GM21786 (cell line): Measurements from ENCODE around the gene SLC10A7.

Source experiments
- ATAC-seq: cut with Tn5 transposase; IDR thresholded peaks from one replicate; pipeline ENCODE4 v1.9.1; 2021; ENCODE audit not compliant: unreplicated experiment

SLC10A7 gene

DNA sequence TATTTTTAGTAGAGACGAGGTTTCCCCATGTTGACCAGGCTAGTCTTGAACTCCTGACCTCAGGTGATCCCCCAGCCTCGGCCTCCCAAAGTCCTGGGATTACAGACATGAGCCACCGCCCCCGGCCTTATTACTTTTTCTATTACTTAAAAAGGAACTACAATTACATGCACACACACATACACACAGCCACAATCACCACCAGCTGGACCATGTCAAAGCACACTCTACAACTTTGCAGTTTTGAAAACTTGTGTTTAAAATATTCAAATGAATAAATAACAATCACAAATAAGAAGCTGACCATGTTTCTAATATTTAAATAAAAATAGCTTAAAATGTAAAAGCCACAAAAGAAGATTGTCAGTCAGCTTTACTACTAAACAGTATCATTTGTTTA is 23.4 kb downstream of the SLC10A7 start:
- ATAC-seq = no peak

GRCh38 chr4:146495269-146495668 is 26.5 kb downstream of the SLC10A7 start:
- ATAC-seq = no peak

DNA sequence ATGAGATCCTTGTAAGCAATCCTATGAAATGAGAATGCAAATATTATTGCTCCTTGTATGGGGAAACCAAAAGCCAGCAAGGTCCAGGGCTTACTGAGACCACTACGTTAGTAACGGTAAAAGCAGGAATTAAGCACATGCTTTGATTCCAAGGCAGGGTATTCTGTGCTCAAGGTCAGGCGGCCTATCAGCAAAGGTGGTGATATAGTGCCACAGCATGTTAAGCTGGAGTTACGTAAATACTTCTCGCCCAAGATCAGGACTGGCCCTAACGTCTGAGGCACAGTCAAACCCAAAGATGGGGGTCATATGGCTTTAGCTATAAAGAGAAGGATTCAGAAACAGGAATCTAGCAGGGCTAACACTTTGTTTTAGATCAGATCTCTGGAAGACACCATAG is 27.6 kb downstream of the SLC10A7 start:
- ATAC-seq = no peak

- no peak for ATAC-seq
Observed at GRCh38 chr4:146490106-146490505, 31.6 kb downstream of the SLC10A7 start.

DNA sequence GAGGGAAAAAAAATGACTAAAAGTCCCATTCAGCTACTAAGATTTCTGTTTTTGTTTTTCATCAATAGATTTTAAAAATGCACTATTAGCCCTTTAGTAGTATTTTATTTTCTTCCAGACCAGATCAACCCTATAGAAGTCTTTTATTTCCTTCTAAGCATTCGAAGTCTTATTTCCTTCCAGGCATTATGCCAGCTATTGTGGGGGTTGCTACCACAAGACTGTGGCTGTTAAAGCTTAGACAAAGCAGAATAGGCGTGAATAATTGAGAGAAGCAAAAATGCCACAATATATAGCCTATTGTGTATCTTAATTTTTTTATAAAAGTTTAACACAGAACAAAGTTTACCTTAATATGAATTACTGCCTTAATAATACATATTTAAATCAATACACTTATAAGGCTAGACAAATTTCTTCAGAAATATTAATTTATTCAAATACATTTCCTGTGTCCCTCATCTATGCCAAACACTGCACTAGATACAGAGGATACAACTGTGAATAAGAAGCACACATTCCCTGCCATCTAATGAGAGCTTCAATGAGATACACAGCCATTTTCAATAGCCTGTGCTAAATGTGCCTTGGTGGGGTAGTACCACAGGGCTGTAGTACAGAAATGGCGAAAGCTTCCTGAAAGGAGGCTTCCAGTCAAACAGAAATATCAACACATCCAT is 33.1 kb downstream of the SLC10A7 start:
- ATAC-seq = no peak

DNA sequence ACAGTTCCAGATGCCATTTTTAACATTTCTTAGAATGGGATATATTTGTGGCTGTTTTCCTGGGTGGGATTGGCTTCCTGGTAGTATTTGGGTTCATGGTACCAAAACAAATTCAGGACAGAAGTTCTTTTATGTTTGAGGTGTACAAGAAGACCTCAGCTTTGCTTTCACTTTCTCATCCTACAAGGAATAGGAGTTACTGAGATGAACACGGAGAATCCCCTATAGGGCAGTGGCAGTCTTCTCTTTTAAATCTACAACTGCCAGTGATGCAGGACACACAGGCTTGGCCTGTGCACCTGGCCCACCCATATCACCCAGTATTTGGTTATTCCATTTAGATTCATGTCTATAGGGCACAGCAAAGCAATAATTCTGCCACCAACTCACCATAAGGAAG is 35.2 kb downstream of the SLC10A7 start:
- ATAC-seq = peak; percentile 87

GRCh38 chr4:146485968-146486367 is 35.8 kb downstream of the SLC10A7 start:
- ATAC-seq = peak; percentile 56

GRCh38 chr4:146482788-146483187 is 39.0 kb downstream of the SLC10A7 start:
- ATAC-seq = no peak

DNA sequence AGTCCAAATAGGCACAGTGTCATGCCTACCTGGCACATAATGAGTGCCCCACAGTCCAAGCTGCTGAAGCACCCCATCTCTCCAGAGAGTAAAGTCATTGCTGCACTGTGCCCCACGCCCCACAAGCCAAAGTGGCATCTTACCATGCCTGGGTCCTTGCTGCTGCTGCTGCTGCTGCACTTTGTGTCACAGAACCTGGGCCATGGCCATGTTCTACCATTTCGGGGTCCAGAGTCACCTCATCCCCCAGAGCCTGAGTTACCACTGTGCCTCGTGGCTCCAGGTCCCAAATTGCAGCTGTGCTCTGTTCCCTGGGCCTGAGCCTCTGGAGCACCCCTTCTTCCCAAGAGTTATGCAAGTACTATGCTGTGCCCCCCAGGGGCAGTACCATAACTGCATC is 40.5 kb downstream of the SLC10A7 start:
- no peak for ATAC-seq

- peak; percentile 80 for ATAC-seq
Observed at GRCh38 chr4:146478009-146478408, 43.7 kb downstream of the SLC10A7 start.

GRCh38 chr4:146477054-146477453 is 44.7 kb downstream of the SLC10A7 start:
- no peak for ATAC-seq

- ATAC-seq = no peak
Observed at GRCh38 chr4:146472404-146472803, 49.3 kb downstream of the SLC10A7 start.

GRCh38 chr4:146470604-146471003 is 51.1 kb downstream of the SLC10A7 start:
- ATAC-seq = no peak

DNA sequence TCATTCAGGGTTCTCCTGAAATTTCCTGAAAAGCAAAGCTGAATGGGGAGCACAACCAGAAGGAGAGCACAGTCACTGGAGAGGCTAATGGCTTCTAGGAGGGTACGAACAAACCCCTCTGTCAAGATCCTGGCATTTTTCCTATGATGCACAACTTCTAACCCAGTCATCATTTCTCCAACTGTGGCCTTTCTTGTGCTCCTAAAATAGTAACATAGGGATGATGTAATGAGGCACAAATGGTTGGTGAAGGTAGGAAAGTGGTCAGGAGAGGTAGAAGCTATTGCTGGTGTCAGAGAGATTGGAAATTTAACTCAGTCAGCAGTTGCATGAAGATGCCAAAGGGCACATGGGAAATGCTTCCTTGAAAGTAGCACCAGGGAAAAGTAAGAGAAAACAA is 52.7 kb downstream of the SLC10A7 start:
- ATAC-seq = no peak

DNA sequence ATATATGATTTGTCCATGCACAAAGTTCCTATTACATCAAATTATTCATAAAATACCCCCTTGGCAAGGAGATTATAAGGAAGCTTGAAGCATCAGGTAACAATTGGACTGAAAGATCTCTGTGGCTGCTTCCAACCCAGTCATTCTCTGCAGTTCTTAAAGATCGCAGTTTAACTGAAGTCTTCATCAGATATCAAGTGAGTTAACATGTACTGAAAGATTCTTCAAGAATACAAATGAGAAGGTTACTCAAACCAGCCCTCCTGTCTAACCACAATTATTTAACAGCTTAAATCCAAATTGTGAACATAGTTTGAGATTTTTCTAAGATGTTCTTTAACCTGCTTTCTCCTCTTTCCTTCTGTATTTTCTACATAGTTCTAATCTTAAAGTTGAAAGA is 56.1 kb downstream of the SLC10A7 start:
- ATAC-seq = no peak

DNA sequence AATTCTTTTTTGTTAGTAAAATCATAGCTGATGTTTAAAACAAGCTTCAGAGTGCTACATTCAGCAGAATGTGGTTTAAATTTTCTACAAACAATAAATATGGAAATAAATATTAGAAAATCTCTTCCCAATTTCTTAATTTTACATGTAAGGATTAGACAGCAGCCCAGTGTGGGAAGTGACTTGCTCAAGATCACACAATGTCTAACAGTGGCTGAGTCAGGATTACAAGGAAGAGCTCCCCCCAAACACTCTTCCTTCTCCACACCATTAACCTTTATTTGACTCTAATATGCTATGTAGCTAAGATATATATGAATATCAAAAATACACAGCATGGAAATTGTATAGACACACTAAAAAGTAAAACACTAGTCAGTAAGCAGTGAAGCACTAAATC is 59.5 kb downstream of the SLC10A7 start:
- no peak for ATAC-seq

- peak; percentile 85 for ATAC-seq
Observed at GRCh38 chr4:146458594-146458993, 63.1 kb downstream of the SLC10A7 start.

GRCh38 chr4:146456681-146457080 is 65.1 kb downstream of the SLC10A7 start:
- no peak for ATAC-seq

DNA sequence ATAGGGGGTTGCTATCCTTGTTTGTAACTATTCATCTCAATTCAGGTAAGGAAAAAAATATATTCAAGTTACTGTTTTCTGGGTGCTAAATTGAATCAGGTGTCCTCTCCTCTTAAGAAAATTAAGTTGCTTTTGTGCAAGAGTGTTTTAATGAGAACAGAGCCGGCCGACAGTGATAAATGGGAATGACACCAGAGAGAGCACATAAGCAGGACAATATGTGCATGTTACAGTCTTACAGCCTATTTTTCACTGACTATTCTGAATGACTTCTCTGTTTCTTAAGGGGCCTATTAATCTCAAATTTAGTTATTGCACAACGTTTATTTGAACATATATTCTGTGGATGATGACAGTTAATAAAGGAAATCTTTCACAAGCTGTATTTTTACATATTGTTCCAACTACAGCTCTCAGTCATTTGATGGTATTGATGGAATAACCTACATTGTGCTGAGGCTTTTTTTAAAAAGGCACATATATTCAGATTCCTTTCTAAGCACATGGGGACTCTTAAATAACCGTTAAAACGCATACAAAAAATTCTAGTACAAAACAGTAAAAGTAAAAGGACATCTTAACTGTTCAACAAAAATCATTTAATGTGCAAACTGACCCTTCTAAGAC is 68.4 kb downstream of the SLC10A7 start:
- ATAC-seq = no peak

GRCh38 chr4:146450524-146450923 is 71.2 kb downstream of the SLC10A7 start:
- peak; percentile 86 for ATAC-seq

GRCh38 chr4:146446555-146446954 is 75.2 kb downstream of the SLC10A7 start:
- ATAC-seq = no peak

DNA sequence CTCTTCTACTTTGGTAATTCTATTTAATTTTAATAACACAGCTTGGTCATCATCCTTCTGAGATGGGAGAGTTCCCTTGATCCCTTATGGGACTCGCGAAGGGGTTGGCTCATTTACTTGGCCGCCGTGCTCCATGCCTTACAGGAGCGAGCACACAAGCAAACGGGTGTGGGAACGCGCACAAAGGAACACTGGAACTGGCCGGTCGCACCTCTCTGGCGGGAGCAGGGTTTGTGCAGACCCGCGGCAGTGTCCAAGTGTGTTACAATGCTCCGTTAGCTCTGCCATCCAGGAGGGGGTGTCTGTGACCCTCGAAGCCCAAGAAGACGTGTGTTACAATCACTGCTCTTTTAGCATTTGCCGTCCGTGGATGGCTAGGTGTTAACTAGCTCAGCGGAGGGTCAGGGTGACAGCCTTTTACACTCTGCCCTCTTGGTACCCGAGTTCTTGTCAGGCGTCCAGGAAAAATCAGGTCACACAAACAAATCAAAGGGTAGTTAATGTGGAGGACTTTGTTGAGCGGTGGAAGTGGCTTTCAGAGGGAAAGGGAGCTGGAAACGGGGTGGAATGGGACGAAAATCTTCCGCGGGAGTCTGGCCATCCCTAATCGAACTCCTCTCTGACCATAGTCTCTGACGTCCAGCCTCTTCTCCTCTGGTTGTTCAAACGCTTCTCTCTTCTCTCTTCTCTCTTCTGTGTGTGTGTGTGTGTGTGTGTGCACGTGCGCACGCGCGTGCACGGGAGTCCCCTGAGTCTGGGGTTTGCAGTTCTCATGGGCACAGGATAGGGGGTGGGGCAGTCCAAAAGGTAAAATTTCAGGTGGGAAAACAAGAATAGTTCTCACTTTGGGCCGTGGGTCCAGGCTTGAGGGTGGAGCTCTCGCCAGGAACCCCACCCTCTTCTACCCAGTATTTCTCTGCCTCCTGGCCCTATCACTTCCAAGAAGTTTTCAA is 76.3 kb downstream of the SLC10A7 start:
- ATAC-seq = no peak
